HUES48 (cell line): ENCODE results near the gene SLC47A2.

Experiments
- H3K27ac ChIP-seq: one replicate; pipeline ENCODE4 v1.7.0; 2013; ENCODE audit warnings: low read depth, low read length, inconsistent platforms
- H3K27me3 ChIP-seq: 2 replicates; pipeline ENCODE4 v1.6.1; 2013; ENCODE audit warnings: mild to moderate bottlenecking, low read length; ENCODE audit not compliant: control insufficient read depth, insufficient read depth
- H3K36me3 ChIP-seq: 2 replicates; pipeline ENCODE4 v1.6.1; 2013; ENCODE audit warnings: low read length; ENCODE audit not compliant: control insufficient read depth, insufficient read depth
- H3K4me1 ChIP-seq: 2 replicates; pipeline ENCODE4 v1.6.1; 2013; ENCODE audit warnings: mild to moderate bottlenecking, low read length; ENCODE audit not compliant: control insufficient read depth, insufficient read depth
- H3K4me3 ChIP-seq: 2 replicates; pipeline ENCODE4 v1.5.1; 2013; ENCODE audit warnings: mild to moderate bottlenecking, low read depth, low read length
- H3K9ac ChIP-seq: 2 replicates; pipeline ENCODE4 v1.6.1; 2013; ENCODE audit warnings: mild to moderate bottlenecking, low read depth, low read length, moderate library complexity
- H3K9me3 ChIP-seq: 2 replicates; pipeline ENCODE4 v1.6.1; 2013; ENCODE audit warnings: low read length; ENCODE audit not compliant: control insufficient read depth, insufficient read depth

SLC47A2 gene

DNA sequence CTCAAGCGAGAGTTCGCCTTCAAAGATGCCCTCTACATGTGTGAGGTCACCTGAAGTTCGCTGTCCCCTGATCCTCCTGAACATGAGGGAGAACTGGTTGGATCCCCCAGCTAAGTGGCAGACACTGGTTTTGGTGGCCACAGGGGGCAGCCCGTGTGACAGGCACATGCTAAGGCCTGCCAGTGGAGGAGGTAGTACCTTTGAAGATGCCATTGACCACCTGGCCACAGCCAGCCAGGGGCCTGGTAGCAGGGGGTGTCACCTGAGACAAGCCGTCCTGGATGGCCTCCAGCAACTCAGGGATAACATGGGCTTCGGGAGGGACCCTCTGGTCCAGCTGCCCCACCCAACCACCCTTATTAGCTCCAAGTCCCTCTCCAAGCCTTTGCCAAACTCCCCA is 39.0 kb upstream of the SLC47A2 start:
- Histone ChIP-seq H3K36me3 (no peaks in the 10 kb centered on the region), H3K4me1 (no peaks in the 10 kb centered on the region), H3K4me3 (no peak overlapping the region), H3K9ac (no peak overlapping the region), H3K9me3 (no peaks in the 10 kb centered on the region), H3K27me3 (no peaks in the 10 kb centered on the region), H3K27ac (no peak overlapping the region)

GRCh38 chr17:19753661-19754463 is 37.5 kb upstream of the SLC47A2 start:
- no peaks in the 10 kb centered on the region for H3K36me3 ChIP-seq
- H3K9me3 ChIP-seq, result no peaks in the 10 kb centered on the region
- H3K4me3 ChIP-seq, result no peak overlapping the region
- H3K4me1 ChIP-seq, result no peaks in the 10 kb centered on the region
- H3K27ac ChIP-seq, result no peak overlapping the region
- H3K27me3 ChIP-seq, result no peaks in the 10 kb centered on the region
- no peak overlapping the region for H3K9ac ChIP-seq

DNA sequence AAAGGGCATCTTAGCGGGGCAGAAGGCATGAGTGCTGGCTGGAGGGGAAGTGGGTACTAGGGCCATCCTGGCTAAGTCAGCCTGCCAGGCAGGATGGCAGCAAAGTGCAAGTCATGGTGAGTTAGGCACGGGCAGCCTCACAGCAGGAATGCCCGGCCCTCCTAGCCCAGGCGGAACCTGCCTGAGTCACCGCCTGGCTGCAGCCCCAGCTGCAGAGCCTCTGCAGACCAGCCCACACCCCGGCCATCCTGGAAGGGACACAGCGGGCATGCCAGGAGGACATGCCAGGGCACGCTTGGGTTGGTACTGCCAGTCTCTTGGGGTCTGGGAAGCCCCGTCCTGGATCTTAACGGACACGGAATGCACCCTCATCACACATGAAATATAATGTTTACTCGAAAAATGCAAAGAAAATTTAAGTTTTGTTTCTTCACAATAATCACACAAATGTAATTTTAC is 36.7 kb upstream of the SLC47A2 start:
- Histone ChIP-seq H3K36me3 (no peaks in the 10 kb centered on the region), H3K9ac (no peak overlapping the region), H3K27ac (no peak overlapping the region), H3K4me3 (no peak overlapping the region), H3K9me3 (no peaks in the 10 kb centered on the region), H3K27me3 (no peaks in the 10 kb centered on the region), H3K4me1 (no peaks in the 10 kb centered on the region)

GRCh38 chr17:19752216-19753050 is 36.0 kb upstream of the SLC47A2 start:
- no peaks in the 10 kb centered on the region for H3K9me3 ChIP-seq
- H3K4me3 ChIP-seq, result no peak overlapping the region
- H3K27me3 ChIP-seq, result no peaks in the 10 kb centered on the region
- no peaks in the 10 kb centered on the region for H3K4me1 ChIP-seq
- H3K9ac ChIP-seq, result no peak overlapping the region
- H3K27ac ChIP-seq, result no peak overlapping the region
- H3K36me3 ChIP-seq, result no peaks in the 10 kb centered on the region

DNA sequence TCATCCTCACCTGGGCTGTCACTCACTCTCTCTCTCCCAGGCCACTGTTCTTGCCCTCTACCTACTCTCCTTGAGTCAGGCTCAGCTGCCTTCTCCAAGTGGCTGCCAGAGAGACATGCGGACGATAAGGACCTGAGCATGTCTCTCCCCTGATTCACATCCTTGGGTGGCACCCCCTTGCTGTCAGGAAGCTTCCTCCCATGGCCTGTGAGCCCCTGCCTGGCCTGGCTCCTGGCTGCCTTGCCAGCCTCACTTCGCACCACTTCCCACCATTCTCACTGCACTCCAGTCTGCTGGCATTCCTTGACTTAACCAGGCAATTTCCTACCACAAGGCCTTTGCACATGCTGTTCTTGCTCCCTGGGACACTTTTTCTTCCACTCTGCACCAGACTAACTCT is 34.5 kb upstream of the SLC47A2 start:
- Histone ChIP-seq H3K36me3 (no peaks in the 10 kb centered on the region), H3K4me3 (no peak overlapping the region), H3K27ac (no peak overlapping the region), H3K27me3 (peaks cover 1% of the 10 kb centered on the region; the same call in 1 of the 2 replicates), H3K9ac (no peak overlapping the region), H3K4me1 (no peaks in the 10 kb centered on the region), H3K9me3 (no peaks in the 10 kb centered on the region)

DNA sequence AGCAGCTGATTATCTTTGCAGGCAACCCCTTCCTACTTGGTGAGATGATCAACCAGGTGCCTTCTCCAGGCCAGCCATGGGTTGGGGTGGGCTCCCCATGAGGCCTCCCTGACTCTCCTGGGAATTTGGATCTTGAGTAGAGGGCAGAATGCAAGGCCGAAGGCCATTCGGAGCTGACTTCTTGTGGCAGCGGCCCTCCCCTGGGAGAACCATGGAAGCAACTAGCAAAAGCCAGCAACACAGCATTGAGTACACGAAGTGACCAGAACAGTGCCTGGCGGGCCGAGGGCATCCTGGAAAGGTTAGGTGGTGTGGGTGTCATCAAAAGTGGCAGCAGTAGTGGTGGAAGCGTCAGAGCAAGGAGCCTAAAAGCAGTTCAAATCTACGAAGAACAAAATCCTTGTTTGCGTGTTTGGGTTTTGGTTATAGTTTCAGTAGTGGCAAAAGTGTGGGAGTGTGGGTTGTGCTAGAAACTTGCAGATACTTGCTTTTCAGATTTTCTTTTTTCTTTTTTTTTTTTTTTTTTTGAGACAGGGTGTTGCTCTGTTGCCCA is 33.7 kb upstream of the SLC47A2 start:
- Histone ChIP-seq H3K27ac (no peak overlapping the region), H3K9me3 (no peaks in the 10 kb centered on the region), H3K4me1 (no peaks in the 10 kb centered on the region; the same call in 1 of the 2 replicates), H3K4me3 (no peak overlapping the region), H3K9ac (no peak overlapping the region), H3K27me3 (peaks cover 7% of the 10 kb centered on the region; the same call in 1 of the 2 replicates), H3K36me3 (no peaks in the 10 kb centered on the region)

DNA sequence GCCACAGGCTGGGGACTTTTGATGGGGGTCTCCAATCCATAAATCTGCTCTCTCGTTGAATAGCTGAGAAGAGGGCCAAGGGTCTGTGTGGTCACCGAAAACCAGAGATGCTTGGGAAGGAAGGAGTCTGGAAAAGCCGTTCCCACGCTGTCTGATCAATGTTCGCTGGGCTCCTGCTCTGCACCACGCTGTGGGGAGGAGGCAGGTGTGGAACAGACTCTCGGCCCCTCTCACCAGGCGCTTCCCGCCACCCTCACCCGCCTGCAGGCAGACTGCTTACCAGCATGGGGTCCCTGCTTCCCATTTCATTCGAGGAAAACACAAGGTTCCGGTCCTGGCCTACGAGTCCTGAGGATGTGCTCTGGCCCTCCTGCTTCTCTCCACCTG is 32.4 kb upstream of the SLC47A2 start:
- Histone ChIP-seq H3K4me3 (no peak overlapping the region), H3K9me3 (no peaks in the 10 kb centered on the region), H3K4me1 (peaks cover 2% of the 10 kb centered on the region; the same call in 1 of the 2 replicates), H3K9ac (no peak overlapping the region), H3K27ac (no peak overlapping the region), H3K27me3 (peaks cover 7% of the 10 kb centered on the region; the same call in 1 of the 2 replicates), H3K36me3 (no peaks in the 10 kb centered on the region)

DNA sequence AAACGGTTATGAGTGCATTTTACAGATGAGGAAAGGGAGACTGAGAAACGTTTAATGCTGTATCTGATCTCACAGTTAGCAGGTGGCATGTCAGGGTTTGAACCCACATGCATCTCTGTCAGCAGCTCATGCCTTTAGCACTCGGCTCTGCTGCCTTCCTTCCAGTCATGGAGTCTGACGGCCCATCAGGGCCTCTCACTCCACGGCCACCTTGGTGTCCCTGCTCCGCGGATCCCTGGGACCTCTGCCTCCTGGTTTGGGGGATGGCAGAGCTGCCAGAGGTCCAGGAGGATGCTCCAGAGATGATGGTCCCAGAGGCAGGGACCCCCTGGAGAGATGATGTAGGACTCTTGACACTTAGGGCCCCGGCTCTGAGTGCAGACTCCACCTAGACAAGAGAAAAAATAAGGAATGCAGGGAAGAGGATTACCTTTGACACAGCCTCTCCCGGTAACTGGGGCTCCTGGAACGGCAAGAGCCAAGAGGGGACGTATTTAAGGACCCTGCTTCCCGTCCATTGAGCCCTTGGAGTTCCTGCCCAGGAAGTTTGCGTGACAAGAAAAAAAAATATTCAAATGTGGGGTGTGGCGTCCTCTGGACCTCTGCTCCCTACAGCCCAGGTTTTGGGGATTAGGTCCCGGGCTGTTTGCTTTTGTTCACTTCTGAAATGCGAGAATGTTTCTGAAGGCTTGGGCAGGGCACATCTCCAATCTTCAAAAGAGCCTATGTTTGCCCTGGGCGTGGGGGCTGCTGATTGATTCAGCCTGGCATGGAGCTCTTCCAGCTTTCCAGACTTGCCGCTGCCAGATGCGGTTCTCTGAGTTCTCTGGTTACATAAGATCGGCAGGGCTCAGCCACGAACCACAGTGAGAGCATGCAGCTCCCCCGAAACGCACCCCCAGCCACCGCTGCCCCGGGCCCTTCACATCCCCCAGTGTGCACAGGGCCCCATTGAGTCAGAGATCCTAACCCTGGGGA is 31.7 kb upstream of the SLC47A2 start, which contains the start of gene ALDH3A1:
Gene ALDH3A1 (minus strand): TSS at position 470 of the 978 bp plus-strand sequence. CDS start 3,169 bp downstream, outside the sequence.
- Histone ChIP-seq H3K27ac (no peak within 1 kb of the TSS), H3K4me1 (peaks cover 2% of the 10 kb centered on the region; the same call in 1 of the 2 replicates), H3K36me3 (no peaks in the 10 kb centered on the region), H3K9me3 (no peaks in the 10 kb centered on the region), H3K9ac (no peak within 1 kb of the TSS), H3K27me3 (peaks cover 7% of the 10 kb centered on the region; the same call in 1 of the 2 replicates), H3K4me3 (no peak within 1 kb of the TSS)

- H3K4me1 ChIP-seq, result peaks cover 2% of the 10 kb centered on the region; the same call in 1 of the 2 replicates
- H3K4me3 ChIP-seq, result no peak overlapping the region
- peaks cover 7% of the 10 kb centered on the region; the same call in 1 of the 2 replicates for H3K27me3 ChIP-seq
- H3K9me3 ChIP-seq, result no peaks in the 10 kb centered on the region
- no peak overlapping the region for H3K27ac ChIP-seq
- no peaks in the 10 kb centered on the region for H3K36me3 ChIP-seq
- H3K9ac ChIP-seq, result no peak overlapping the region
Measured at GRCh38 chr17:19747159-19747719, 30.9 kb upstream of the SLC47A2 start.

DNA sequence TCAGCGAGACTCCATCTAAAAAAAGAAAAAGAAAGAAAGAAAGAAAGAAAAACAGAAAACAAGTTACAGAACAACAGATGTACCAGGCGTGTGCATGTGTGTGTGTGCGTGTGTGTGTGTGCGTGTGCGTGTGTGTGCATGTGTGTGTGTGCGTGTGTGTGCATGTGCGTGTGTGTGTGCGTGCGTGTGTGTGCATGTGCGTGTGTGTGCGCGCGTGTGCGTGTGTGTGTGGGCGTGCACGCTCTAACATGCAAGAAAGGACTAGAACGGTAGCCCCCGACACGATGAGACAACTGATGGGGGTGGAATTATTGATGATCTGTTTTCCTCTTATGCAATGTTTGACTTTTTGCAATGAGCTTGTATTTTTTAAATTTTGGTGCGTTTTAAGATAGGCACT is 30.1 kb upstream of the SLC47A2 start:
- no peak overlapping the region for H3K4me3 ChIP-seq
- peaks cover 2% of the 10 kb centered on the region; the same call in 1 of the 2 replicates for H3K4me1 ChIP-seq
- no peak overlapping the region for H3K9ac ChIP-seq
- H3K27me3 ChIP-seq, result peaks cover 7% of the 10 kb centered on the region; the same call in 1 of the 2 replicates
- no peak overlapping the region for H3K27ac ChIP-seq
- no peaks in the 10 kb centered on the region for H3K36me3 ChIP-seq
- no peaks in the 10 kb centered on the region for H3K9me3 ChIP-seq
